GM18505 (cell line): Measurements from ENCODE around the gene CREM.

Experiments
- ATAC-seq: cut with Tn5 transposase; IDR thresholded peaks from one replicate; pipeline ENCODE4 v1.9.1; 2021; ENCODE audit not compliant: unreplicated experiment
- POLR2A ChIP-seq: IDR thresholded peaks from 4 replicates; pipeline ENCODE4 v1.6.1; 2011; ENCODE audit warnings: borderline replicate concordance; ENCODE audit not compliant: insufficient read depth, insufficient read length; ENCODE audit errors: extremely low read depth

Gene CREM

GRCh38 chr10:35188954-35189353 lies 62.3 kb downstream of the CREM start:
- no peak for ATAC-seq
- TF ChIP-seq POLR2A: no peak

GRCh38 chr10:35191523-35191922 lies 64.9 kb downstream of the CREM start:
- no peak for TF ChIP-seq POLR2A
- ATAC-seq: no peak

- ATAC-seq: no peak
- no peak for TF ChIP-seq POLR2A
Observed at GRCh38 chr10:35192645-35193249, 66.1 kb downstream of the CREM start.

DNA sequence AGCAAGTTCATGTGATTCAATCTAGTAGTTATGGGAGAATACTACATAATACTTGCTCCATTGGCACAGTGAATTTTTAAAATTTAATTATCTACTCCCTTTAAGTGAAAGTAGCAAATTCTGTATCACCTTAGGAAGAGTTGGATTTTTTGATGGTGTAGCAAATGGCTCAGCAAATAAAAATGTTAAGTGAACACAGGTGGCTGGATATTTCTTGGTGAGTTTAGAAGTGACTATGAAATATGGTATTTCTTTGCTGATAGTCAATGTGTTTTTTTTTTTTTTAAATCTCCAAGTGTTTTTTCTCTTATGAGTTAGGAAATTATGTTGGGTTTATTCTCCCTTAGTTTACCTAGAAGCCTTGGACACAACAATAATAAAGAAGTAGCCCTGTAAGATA lies 67.8 kb downstream of the CREM start:
- ATAC-seq: no peak
- TF ChIP-seq POLR2A: no peak

GRCh38 chr10:35194906-35195305 lies 68.3 kb downstream of the CREM start:
- no peak for TF ChIP-seq POLR2A
- ATAC-seq: no peak

GRCh38 chr10:35195361-35196306 lies 69.0 kb downstream of the CREM start:
- peak; percentile 52 for TF ChIP-seq POLR2A
- ATAC-seq: peak; percentile 96

DNA sequence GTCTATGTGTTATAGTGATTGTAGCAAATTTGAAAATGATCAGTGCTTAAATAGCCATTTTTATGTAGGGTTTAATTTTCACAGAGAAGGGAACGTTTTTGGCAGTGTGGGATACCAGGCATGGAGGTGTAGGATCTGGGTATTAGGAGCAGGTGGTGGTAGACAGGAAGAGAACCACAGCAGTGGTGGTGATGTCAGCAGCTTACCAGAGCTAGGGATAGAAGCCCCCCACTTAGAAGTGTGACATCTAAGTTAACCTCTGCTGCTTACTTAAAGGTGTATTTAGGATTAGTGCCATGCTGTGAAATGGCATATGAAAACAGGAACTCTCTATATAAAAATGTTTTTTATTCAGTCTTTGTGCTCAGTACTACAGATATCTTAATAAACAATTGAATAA lies 73.8 kb downstream of the CREM start:
- no peak for ATAC-seq
- TF ChIP-seq POLR2A: no peak

GRCh38 chr10:35201234-35201633 lies 74.6 kb downstream of the CREM start:
- no peak for TF ChIP-seq POLR2A
- no peak for ATAC-seq

DNA sequence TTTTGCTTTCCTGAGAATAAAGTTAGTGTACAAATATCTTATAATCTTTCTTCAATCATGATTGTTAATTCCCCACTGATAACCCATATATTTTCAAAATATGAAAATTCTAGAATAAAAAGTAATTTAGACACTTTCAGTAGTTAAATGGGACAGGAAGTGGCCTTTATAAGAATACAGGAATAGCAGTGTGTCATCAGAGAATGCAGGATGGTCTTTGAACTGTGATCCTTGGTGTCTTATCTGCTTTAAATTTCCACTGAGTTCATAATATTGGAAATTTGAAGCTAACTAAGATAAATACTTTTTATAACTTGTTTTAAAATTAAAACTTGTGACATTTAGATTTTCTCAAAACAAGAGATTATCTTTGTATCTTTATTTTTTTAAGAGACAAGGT lies 75.4 kb downstream of the CREM start:
- TF ChIP-seq POLR2A: no peak
- ATAC-seq: no peak

DNA sequence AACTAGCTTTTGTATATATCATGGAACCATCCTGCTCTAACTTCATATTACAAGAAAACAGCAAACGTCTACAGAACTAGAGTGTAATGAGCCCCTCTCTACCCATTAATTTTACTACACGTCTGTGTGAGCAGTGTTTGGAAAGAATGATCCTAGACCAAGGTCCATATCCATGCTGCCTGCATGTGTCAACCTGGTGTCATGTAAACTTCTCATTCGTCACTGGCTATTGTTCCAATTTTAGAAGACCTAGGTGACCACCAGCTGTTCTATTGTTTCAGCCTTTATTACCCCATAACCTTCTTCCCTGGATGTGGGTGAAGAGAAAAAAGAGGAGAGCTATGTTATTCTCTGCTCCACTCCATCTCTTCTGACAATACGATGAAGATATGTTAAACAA lies 77.1 kb downstream of the CREM start:
- no peak for ATAC-seq

DNA sequence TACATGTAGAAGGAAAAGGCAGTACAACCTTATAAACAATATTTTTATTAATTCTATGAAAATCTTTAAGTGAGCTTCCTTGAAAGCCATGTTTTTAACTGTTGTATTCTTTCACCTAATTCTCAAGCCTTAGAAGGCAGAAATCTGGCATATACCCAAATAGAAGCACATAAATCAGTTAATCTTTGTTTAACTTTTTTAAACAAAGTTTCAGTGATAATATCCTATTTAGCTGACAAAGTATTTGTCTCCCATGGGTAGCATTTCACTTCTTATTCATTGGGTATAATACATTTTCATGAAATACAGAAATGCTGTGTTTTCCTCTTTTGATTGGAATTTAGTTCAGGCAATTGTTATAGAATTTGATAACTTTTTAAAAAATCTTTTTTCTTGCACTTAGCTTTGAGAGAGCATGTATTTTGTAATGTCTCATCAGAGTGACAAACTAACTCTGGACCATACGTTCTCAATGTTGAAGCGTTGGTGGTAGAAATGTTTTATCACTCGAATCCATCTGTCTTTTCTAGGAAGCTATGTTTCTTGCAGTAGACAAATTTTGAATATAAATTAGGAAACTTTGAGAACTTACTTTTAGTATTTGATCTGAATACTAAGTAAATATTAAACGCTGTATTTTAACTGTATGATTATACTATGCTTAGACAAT lies 78.1 kb downstream of the CREM start:
- ATAC-seq: no peak
- TF ChIP-seq POLR2A: no peak

More for the DNA sequence above, 77.1 kb downstream of the CREM start:
- no peak for TF ChIP-seq POLR2A

GRCh38 chr10:35206274-35206673 lies 79.6 kb downstream of the CREM start:
- no peak for ATAC-seq
- TF ChIP-seq POLR2A: no peak

- peak; percentile 81 for ATAC-seq
- TF ChIP-seq POLR2A: no peak
Observed at GRCh38 chr10:35208536-35208935, 81.9 kb downstream of the CREM start.
